ENCODE data around the gene THAP7.
"Not testable (repeated sequence)": the region's sequence is repeated elsewhere in the genome, so short reads cannot be mapped to it uniquely, and the experiment has no call there.

The THAP7 gene

DNA sequence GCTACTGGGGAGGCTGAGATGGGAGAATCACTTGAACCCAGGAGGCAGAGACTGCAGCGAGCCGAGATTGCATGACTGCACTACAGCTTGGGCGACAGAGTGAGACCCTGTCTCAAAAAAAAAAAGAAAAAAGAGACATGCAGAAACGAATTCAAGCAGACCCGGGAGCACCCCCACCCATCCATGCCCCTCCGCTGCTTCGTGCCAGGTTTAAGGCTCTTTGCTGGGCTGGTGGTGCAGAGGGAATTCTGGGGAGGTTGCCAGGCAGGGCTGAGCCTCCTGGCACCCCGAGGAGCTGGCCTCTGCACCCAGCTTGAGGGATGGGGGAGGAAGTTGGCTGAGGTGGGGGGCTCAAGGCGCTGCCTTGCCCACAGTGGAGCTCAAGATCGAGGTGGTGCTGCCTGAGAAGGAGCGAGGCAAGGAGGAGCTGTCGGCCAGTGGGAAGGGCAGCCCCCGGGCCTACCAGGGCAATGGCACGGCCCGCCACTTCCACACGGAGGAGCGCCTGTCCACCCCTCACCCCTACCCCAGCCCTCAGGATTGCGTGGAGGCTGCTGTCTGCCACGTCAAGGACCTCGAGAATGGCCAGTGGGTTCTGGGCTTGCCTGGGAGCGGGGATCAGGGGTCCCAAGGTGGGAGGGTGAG is 28.9 kb downstream of the THAP7 start:
- TF ChIP-seq, protein P1, sequence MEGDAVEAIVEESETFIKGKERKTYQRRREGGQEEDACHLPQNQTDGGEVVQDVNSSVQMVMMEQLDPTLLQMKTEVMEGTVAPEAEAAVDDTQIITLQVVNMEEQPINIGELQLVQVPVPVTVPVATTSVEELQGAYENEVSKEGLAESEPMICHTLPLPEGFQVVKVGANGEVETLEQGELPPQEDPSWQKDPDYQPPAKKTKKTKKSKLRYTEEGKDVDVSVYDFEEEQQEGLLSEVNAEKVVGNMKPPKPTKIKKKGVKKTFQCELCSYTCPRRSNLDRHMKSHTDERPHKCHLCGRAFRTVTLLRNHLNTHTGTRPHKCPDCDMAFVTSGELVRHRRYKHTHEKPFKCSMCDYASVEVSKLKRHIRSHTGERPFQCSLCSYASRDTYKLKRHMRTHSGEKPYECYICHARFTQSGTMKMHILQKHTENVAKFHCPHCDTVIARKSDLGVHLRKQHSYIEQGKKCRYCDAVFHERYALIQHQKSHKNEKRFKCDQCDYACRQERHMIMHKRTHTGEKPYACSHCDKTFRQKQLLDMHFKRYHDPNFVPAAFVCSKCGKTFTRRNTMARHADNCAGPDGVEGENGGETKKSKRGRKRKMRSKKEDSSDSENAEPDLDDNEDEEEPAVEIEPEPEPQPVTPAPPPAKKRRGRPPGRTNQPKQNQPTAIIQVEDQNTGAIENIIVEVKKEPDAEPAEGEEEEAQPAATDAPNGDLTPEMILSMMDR (IDR thresholded peaks at IDR 0.05), result no peak
- TF ChIP-seq ZFX (IDR thresholded peaks at IDR 0.05; ENCODE audit: borderline replicate concordance), result no peak
- H3K27ac ChIP-seq, result no peak overlapping the region

DNA sequence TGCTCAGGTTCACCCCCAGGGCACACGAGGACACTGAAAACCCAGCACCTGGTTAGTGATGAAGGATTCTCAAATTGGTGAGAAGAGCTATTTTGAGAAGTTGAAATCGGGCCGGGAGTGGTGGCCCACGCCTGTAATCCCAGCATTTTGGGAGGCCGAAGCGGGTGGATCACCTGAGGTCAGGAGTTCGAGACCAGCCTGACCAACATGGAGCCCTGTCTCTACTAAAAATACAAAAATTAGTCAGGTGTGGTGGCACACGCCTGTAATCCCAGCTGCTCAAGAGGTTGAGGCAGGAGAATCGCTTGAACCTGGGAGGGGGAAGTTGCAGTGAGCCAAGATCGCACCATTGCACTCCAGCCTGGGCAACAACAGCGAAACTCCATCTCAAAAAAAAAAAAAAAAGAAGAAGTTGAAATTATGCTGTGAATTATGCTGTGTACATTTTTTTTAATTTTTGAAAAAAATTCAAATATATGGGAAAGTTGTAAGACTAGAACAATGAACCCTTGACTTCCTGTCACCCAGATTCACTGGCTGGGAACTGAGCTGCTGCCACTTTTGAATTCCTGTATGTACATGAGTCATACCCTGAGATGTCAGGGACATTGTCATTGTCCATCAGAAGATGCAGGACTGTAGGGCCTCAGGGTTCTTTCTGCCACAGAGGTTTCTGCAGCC is 29.8 kb downstream of the THAP7 start:
- not testable (repeated sequence) for H3K27ac ChIP-seq

- no peak overlapping the region for H3K27ac ChIP-seq
- TF ChIP-seq ZFX (IDR thresholded peaks at IDR 0.05; ENCODE audit: borderline replicate concordance), result no peak
- TF ChIP-seq, protein P1 (IDR thresholded peaks at IDR 0.05), result no peak
These were observed 30.8 kb downstream of the THAP7 start for GRCh38 chr22:20970939-20971657.

GRCh38 chr22:20968281-20968977 is 33.5 kb downstream of the THAP7 start:
- TF ChIP-seq ZFX (IDR thresholded peaks at IDR 0.05; ENCODE audit: borderline replicate concordance), result no peak
- TF ChIP-seq, protein P1 (IDR thresholded peaks at IDR 0.05), result no peak

DNA sequence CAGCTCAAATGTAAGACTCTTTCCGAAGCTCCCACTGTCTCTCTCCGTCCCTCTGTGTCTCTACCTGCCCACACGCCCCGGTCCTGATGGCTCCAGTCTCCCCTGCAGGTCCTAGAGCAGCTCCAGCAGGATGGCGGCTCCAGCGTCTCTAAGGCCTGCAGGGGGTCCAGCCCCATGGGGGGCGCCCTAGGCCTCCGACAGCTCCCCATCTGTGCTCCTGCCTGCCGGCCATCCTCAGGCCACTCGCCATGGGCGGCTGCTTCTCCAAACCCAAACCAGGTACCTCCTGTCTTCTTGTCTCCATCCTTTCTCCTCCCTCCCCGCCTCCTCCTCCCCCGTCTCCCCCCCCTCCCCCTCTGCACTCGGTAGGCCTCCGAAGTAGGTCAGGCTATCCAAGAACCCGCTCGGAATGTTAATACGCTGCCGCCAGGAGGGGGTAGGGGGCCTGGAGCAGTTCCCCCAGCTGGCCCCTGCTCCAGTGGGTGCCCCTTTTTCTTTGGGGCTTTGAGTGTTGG is 34.2 kb downstream of the THAP7 start:
- TF ChIP-seq ZFX (IDR thresholded peaks at IDR 0.05; ENCODE audit: borderline replicate concordance), result no peak
- TF ChIP-seq, protein P1 (IDR thresholded peaks at IDR 0.05), result no peak
- H3K27ac ChIP-seq, result no peak overlapping the region

More at GRCh38 chr22:20968281-20968977, 33.5 kb downstream of the THAP7 start:
- no peak overlapping the region for H3K27ac ChIP-seq

GRCh38 chr22:20966883-20967696 is 34.8 kb downstream of the THAP7 start, which contains the start of gene AIFM3:
AIFM3 (plus strand) TSS chr22:20967255; CDS start chr22:20967945, 690 bp downstream.
- no peak for TF ChIP-seq ZFX (IDR thresholded peaks at IDR 0.05; ENCODE audit: borderline replicate concordance)
- TF ChIP-seq, protein P1 (IDR thresholded peaks at IDR 0.05), result no peak

More at GRCh38 chr22:20966883-20967696, 34.8 kb downstream of the THAP7 start, which contains the start of gene AIFM3:
- no peak within 1 kb of the TSS for H3K27ac ChIP-seq
